Mucosa of gallbladder (tissue), 1 donor: ENCODE data around the gene SLC15A3. TPM values are rescaled to one million over a fixed set of nuclear protein-coding genes. Genes with fewer than 3 reads are reported as not detected.

ENCODE experiments used
- DNase-seq: peaks from one replicate; pipeline ENCODE4 v3.0.0-alpha.2; 2020; ENCODE audit warnings: low spot score
- total RNA-seq: library from RNA; stranded (reverse); gene quantifications from one replicate; pipeline ENCODE4 v1.2.1, GENCODE V29; 2021
- donor health status: DM: no; HTN: no; CAD: no.

Gene SLC15A3
- total RNA-seq, 1 donor from 2014 or later, result 23.2 TPM

GRCh38 chr11:60945295-60945667 is 6.7 kb downstream of the SLC15A3 start:
- no peak for DNase-seq

- DNase-seq, result no peak
These were observed 7.3 kb downstream of the SLC15A3 start for GRCh38 chr11:60944490-60945294.

- DNase-seq, result peak; percentile 68
These were observed 8.9 kb downstream of the SLC15A3 start for GRCh38 chr11:60942970-60943565.

GRCh38 chr11:60942219-60942618 is 9.8 kb downstream of the SLC15A3 start:
- DNase-seq, result no peak

- no peak for DNase-seq
These were observed 10.4 kb downstream of the SLC15A3 start for GRCh38 chr11:60941371-60942119.

GRCh38 chr11:60939855-60940254 is 12.1 kb downstream of the SLC15A3 start:
- no peak for DNase-seq

- DNase-seq, result no peak
These were observed 12.7 kb downstream of the SLC15A3 start for GRCh38 chr11:60939301-60939700.

- DNase-seq, result no peak
These were observed 13.5 kb downstream of the SLC15A3 start for GRCh38 chr11:60938500-60938899.

- DNase-seq, result no peak
These were observed 14.2 kb downstream of the SLC15A3 start for GRCh38 chr11:60937811-60938210.

- no peak for DNase-seq
These were observed 14.8 kb downstream of the SLC15A3 start for GRCh38 chr11:60937144-60937527.

GRCh38 chr11:60936467-60937143 is 15.4 kb downstream of the SLC15A3 start:
- DNase-seq, result no peak

- no peak for DNase-seq
These were observed 16.1 kb downstream of the SLC15A3 start for GRCh38 chr11:60935676-60936442.

- DNase-seq, result no peak
These were observed 17.0 kb downstream of the SLC15A3 start for GRCh38 chr11:60934790-60935605.

- DNase-seq, result no peak
These were observed 17.7 kb downstream of the SLC15A3 start for GRCh38 chr11:60934124-60934789.

- DNase-seq, result no peak
These were observed 18.4 kb downstream of the SLC15A3 start for GRCh38 chr11:60933416-60934123.

GRCh38 chr11:60932605-60933356 is 19.2 kb downstream of the SLC15A3 start:
- DNase-seq, result no peak

GRCh38 chr11:60931917-60932316 is 20.1 kb downstream of the SLC15A3 start:
- DNase-seq, result no peak

- DNase-seq, result no peak
These were observed 21.6 kb downstream of the SLC15A3 start for GRCh38 chr11:60930394-60930793.

- no peak for DNase-seq
These were observed 22.2 kb downstream of the SLC15A3 start for GRCh38 chr11:60929764-60930163.
